B cell (primary cell): ENCODE data around the gene CD276.

Experiments used
- EZH2 ChIP-seq: IDR thresholded peaks from 2 replicates; pipeline ENCODE4 v1.6.1; 2012; ENCODE audit warnings: borderline replicate concordance, low read depth, mild to moderate bottlenecking, moderate library complexity, low read length; ENCODE audit not compliant: insufficient read depth, poor library complexity, severe bottlenecking
- TF ChIP-seq, protein P1 (sequence below): fragments of 200-600 bp; IDR thresholded peaks from one replicate; pipeline ENCODE4 v1.8.0; 2022; ENCODE audit warnings: antibody characterized with exemption, mild to moderate bottlenecking

GRCh38 chr15:73716417-73716816 lies 32.2 kb downstream of the CD276 start:
- TF ChIP-seq EZH2: no peak
- TF ChIP-seq, protein P1, sequence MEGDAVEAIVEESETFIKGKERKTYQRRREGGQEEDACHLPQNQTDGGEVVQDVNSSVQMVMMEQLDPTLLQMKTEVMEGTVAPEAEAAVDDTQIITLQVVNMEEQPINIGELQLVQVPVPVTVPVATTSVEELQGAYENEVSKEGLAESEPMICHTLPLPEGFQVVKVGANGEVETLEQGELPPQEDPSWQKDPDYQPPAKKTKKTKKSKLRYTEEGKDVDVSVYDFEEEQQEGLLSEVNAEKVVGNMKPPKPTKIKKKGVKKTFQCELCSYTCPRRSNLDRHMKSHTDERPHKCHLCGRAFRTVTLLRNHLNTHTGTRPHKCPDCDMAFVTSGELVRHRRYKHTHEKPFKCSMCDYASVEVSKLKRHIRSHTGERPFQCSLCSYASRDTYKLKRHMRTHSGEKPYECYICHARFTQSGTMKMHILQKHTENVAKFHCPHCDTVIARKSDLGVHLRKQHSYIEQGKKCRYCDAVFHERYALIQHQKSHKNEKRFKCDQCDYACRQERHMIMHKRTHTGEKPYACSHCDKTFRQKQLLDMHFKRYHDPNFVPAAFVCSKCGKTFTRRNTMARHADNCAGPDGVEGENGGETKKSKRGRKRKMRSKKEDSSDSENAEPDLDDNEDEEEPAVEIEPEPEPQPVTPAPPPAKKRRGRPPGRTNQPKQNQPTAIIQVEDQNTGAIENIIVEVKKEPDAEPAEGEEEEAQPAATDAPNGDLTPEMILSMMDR: no peak
